Stimulated activated CD4-positive, alpha-beta T cell treated with anti-CD3 and anti-CD28 coated beads, Interleukin-15, amount 100 ng/mL, for 24 hours (primary cell): Measurements from ENCODE around the gene PSMA3.

ENCODE experiments used
- DNase-seq: peaks from one replicate; pipeline ENCODE4 v3.0.0-alpha.2; 2020

Gene PSMA3

DNA sequence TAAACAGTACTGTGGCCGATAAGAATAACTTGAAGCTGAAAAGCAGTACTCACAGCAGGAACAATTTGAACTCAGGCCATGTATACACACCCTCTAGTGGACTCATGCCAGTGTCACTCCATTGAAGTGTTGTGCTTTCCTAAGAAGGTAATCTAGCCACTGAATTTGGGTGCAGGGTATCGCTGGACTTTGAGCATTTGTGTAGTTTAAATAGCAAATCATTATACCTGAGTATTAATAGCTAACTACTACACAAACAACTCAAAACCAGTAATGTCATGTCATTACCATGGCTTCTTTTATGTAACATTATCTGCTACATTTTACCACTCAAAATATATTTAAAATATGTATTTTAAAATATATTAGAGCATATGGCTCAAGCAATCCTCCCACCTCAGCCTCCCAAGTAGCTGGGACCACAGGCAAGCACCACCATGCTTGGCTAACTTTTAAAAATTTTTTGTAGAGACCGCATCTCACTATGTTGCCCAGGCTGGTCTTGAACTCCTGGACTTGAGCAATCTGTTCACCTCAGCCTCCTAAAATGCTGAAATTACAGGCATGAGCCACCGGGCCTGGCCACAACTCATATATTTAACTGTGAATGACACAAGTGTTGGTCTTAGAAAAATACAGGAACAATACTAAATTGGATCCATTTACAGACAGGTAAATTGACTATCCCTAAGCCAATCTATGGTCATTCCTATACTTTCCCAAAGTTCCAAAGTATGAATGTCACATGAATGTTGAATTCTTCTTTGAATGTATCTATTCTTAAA is 28.1 kb downstream of the PSMA3 start:
- DNase-seq: no peak

DNA sequence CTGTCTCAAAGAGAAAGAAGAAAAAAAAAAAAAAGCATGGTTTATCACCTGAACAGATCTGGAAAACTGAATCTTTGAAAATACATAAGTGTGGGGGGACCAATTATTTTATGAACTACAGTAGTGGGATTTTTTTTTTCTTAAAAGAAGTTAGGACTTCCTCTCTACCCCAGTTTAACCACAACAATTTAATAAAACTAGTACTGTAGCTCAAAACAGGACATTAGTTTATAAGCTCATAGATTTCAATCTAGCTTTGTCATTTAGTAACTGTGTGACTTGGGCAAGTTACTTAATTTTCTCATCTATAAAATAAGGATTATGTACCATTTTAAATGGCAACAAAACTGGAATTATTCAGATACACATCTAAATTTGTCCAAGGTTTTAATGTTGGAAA is 30.2 kb downstream of the PSMA3 start:
- DNase-seq: no peak

DNA sequence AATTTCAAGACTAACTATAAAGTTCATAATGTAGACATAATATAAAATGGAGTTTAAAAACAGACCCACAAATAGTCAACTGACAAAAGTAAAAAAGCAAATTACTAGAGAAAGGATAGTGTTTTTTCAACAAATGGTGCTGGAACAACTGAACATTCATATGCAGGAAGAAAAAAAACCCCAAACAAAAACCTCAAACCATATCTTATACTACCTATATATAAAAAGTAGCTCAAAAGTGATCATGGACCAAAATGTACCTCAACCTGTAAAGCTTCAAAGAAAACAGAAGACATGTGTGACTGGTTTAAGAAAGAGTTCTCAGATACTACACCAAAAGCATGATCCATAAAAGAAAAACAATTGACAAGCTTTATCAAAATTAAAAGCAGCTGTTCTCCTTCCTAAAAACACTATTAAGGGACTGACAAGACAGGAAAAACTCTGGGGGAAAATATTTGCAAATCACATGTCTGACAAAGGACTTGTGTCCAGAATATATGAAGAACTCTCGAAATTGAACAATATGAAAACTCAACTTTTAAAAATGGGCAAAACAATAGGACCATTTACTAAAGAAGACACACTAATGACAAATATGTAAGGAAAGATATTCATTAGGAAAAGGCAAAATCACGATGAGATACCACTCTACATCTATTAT is 31.0 kb downstream of the PSMA3 start:
- no peak for DNase-seq

DNA sequence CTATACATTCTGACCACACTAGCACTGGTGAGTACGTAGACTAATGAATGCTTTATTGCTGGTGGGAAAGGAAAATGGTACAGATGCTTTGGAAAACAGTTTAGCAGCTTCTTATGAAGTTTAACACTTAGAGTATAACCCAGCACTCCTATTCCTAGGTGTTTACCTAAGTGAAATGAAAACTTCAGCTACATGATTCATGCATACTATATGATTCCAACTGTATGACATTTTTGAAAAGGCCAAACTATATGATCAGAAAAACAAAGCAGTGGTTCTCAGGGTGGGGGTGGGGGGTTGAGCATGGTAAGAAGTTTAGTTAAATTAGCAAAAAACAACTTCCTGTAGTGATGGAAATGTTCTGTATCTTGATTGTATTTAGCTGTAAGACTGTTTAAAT is 31.6 kb downstream of the PSMA3 start:
- DNase-seq: no peak

DNA sequence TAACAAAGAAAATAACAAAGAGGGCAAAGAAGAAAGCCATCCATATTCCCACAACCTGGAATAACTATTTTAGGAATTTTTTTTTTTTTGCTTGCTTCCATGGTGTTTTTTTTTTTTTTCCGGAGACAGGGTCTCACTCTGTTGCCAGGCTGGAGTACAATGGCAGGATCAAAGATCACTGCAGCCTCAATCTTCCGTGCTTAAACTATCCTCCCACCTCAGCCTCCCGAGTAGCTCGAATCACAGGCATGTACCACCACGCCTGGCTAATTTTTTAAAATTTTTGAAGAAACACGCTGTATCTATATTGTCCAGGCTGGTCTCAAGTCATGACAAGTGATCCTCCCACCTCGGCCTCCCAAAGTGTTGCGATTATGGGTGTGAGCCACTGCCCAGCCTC is 33.5 kb downstream of the PSMA3 start:
- DNase-seq: no peak

GRCh38 chr14:58280954-58281787 is 36.5 kb downstream of the PSMA3 start:
- no peak for DNase-seq

DNA sequence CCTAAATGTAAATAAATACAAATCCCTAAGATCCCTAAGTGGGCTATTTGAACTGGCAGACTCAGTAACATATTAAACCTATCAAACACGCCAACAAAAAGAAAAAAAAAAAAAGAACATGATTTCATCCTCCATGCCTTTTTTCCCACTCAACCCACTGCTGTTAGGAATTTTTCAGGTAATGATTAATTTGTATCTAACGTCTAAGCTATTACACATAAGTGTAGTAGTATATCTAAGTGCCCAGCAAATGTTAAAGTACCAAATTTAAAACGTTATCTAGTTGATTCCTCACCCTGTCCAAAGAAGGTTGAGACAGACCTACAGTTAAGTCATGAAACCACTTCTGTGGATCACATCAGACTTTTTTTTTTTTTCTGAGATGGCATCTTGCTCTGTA is 37.3 kb downstream of the PSMA3 start:
- DNase-seq: no peak

- DNase-seq: no peak
Observed at GRCh38 chr14:58282925-58283593, 38.4 kb downstream of the PSMA3 start.

DNA sequence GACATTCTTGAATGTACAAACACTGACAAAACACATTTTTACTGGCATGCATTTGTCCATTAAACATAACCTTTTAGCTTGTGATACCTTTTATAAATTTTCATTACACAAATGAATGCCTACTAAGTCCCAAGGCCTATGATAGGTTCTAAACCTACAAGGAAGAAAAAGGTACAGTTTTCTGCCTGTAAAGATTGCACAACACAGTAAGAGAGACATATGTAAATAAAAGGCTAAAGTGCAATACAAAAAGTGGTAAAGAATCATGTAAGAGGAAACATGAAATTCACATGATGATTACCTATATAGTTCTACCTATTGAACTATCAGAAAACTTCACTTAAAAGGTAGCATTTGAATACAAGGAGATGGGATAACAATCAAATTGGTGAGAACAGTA is 39.1 kb downstream of the PSMA3 start:
- no peak for DNase-seq

GRCh38 chr14:58285132-58285531 is 40.5 kb downstream of the PSMA3 start:
- no peak for DNase-seq

DNA sequence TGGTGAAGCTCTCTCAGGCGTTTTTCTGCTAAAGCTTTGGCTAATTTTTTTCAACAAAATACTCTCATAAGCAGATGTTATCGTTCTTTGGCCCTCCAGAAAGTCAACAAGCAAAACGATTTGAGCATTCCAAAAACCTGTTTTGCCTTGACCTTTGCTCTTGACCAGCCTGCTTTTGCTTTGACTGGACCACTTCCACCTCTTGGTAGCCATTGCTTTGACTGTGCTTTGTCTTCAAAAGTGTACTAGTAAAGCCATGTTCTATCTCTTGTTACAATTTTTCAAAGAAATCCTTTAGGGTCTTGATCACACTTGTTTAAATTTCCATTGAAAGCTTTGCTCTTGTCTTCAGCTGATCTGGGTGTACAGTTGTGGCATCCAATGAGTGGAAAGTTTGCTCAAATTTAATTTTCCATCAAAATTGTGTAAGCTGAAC is 43.0 kb downstream of the PSMA3 start:
- no peak for DNase-seq

- no peak for DNase-seq
Observed at GRCh38 chr14:58288106-58288792, 43.6 kb downstream of the PSMA3 start.

DNA sequence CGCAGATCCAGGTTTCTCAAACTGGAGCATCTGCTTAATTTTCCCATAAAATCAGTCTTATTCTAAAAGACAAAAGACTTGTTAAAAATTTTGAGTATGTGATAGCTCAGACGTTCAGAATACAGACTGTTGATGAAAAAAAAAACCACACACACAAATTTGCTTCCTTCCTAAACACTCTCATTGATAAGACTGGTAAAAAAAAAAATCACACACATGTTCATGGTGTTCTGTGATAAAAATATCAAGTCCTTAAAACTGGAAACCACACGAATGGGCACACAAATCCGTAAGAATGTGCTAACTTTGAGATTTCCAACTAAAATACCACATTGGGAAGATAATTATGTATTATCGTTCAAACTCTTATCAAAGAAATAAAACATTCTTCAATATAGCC is 47.0 kb downstream of the PSMA3 start:
- no peak for DNase-seq

GRCh38 chr14:58292187-58292586 is 47.5 kb downstream of the PSMA3 start:
- no peak for DNase-seq

GRCh38 chr14:58294201-58294600 is 49.6 kb downstream of the PSMA3 start:
- no peak for DNase-seq

DNA sequence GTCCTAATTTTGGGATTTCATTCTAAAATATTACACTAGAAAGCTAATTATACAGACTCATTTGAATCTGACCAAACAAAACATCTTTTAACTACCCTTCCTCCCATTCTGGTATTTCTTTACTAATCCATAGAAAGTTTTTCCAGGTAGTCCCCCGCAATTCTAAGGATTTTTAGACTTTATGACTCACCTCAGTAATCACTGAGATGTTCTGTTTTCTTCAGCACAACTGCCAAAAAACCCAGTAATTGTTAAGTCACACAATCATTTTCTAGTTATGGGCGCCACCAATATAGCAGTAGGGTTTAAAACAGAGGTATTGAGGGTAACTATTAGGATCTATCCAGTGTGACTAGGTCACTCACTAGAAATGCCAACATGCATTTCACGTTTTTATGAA is 52.1 kb downstream of the PSMA3 start:
- DNase-seq: no peak

GRCh38 chr14:58297412-58297761 is 52.7 kb downstream of the PSMA3 start:
- no peak for DNase-seq

DNA sequence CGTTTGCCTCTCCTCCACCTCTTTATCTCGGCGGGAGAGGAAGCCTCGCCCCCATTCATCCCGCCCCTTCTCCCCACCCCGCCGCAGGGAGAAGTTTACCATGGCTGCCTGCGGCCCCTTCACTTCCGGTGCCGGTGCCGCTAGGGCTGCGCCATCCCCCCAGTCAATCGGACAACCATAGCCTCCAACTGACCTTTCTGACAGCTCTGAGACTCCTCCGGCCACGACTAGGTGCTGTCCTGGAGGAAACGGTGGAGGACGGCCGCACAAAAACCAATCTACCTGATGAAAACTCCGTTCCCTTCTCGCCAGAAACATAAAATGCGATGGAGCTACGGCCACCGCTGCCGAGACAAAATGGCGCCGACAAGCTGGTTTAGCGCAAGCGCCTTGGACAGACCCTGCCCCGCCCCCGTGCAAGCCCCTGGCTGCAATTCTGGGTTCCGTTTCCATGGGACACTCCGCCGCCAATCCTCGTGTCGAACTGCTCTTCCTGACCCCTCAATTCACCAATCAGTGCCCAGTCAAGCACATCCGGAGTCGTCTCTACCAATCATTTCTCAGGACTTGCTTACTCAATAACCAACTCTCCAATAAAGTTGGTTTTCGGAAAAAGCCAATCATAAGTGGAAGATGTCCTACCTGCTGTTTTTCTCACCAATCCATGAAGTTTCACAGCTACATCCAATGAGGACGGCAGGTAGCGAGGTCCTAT is 53.3 kb downstream of the PSMA3 start:
- DNase-seq: peak; percentile 99

DNA sequence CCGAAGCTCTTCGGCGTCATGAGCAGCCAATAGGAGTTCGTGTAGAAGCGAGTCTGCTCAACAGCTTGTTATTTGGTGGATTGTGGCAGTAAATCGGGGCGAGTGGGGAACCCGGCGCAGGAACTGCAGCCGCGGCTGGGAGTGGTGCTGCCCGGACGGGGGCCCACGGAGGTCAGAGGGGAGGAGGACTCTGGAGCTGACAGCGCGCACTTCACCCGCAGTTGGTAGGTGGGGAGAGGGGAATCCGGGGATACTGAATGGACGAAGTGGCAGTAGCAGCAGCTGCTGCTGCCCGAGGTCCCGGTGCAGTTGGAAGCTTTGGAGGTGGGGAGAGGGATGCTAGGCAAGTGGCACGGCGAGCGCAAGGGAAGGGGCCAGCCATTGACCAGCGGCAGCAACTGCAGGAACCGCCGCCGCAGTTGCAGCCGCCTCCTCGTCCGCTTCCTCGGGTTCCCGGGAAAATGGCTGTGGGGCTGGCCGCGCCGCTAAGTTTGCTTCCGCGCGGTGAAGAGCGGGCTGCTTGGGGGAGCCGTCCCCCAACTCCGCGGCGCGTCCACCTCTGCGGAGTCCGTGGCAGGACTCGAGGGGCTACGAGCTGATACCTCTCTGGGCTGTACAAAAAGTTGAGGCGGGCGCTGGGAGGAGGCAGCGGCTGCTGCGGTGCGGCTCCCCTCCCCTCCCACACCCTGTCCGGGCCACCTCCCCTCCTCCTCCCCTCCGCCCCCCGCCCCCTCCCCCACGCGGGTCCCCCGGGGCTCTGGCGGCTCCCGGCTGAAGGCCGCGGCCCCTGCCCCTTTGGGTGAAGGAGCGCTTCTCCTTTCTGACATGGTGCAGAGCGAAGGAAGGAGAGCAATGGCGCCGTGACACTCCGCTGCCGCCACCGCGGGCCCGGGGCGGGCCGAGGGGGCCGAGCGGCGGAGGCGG is 54.1 kb downstream of the PSMA3 start, which contains the start of gene ARID4A:
Gene ARID4A, plus strand, starts transcription at position 79 of the 924 bp plus-strand sequence. CDS start 1,300 bp downstream, outside the sequence.
- DNase-seq: peak; percentile 83
